Transverse colon (tissue), 4 donors: ENCODE measurements around the gene CFAP90. TPM values are rescaled to one million over a fixed set of nuclear protein-coding genes. Genes with fewer than 3 reads are reported as not detected.

Experiments used
- DNase-seq: peaks from one replicate; pipeline ENCODE4 v3.0.0-alpha.2; 2019
- H3K27ac ChIP-seq, 4 donors: fragments of 200-600 bp; sonication (generic); 2 replicates each; pipeline ENCODE4 v1.5.1; 2016 to 2018; ENCODE audit warnings: inconsistent platforms in 4 of 4
- H3K27me3 ChIP-seq: fragments of 200-600 bp; sonication (generic); 2 replicates; pipeline ENCODE4 v1.5.1; 2017; ENCODE audit warnings: inconsistent platforms
- H3K36me3 ChIP-seq, 4 donors: fragments of 200-600 bp; sonication (generic); 2 replicates each; pipeline ENCODE4 v1.5.1; 2017 to 2019; ENCODE audit warnings: inconsistent platforms in 4 of 4
- H3K4me1 ChIP-seq, 4 donors: fragments of 200-600 bp; sonication (generic); 2 replicates each; pipeline ENCODE4 v1.5.1; 2017 to 2020; ENCODE audit warnings: inconsistent platforms in 4 of 4
- H3K4me3 ChIP-seq, 4 donors: fragments of 200-600 bp; sonication (generic); 1 replicate in 1 of 4; 2 replicates in 3 of 4; pipeline versions ENCODE4 v1.5.1 to v1.6.1; 2017 to 2019; ENCODE audit warnings: inconsistent platforms in 4 of 4
- H3K9me3 ChIP-seq, 2 donors: fragments of 200-600 bp; sonication (generic); 2 replicates each; pipeline ENCODE4 v1.5.1; 2017 to 2019; ENCODE audit warnings: inconsistent platforms in 2 of 2
- CTCF ChIP-seq, 5 experiments: fragments of 200-600 bp in 3 of 5; fragments of 450-650 bp in 2 of 5; sonication (generic) in 3 of 5; IDR thresholded peaks; 1 replicate in 2 of 5; 2 replicates in 3 of 5; pipeline ENCODE4 v1.5.1; 2016 to 2017; ENCODE audit warnings: antibody characterized with exemption in 5 of 5, inconsistent platforms in 3 of 5, mild to moderate bottlenecking in 2 of 5, moderate library complexity in 1 of 5
- EP300 ChIP-seq: sonication (generic); formaldehyde crosslinking; IDR thresholded peaks from one replicate; pipeline ENCODE4 v1.6.1; 2017; ENCODE audit warnings: antibody characterized with exemption, low read depth
- POLR2A ChIP-seq: fragments of 450-650 bp; IDR thresholded peaks from one replicate; pipeline ENCODE4 v1.6.1; 2016; ENCODE audit warnings: antibody characterized with exemption, mild to moderate bottlenecking, moderate library complexity
- POLR2AphosphoS5 ChIP-seq, 3 donors: sonication (generic); formaldehyde crosslinking; IDR thresholded peaks; one replicate each; pipeline ENCODE4 v1.6.1; 2016; ENCODE audit warnings: antibody characterized with exemption in 3 of 3
- WGBS, 2 donors: methylation state at CpG; one replicate each; pipeline ENCODE4 v1.1.5; 2018; ENCODE audit warnings: low coverage in 1 of 2; 5-methylcytosine and 5-hydroxymethylcytosine counted together
- in situ Hi-C, 4 donors: fragments of 200-750 bp; cut with MboI; loops; one replicate each; pipeline versions ENCODE4 v1.15.0 to v1.15.1; 2017; ENCODE audit warnings: low sequenced_read_pairs in 3 of 4, low pct_ligation_motif_present in 1 of 4, low pct_unique_long_range_greater_than_20kb in 1 of 4
- intact Hi-C: fragments of 100-400 bp; cut with DNase I; formaldehyde crosslinking; loops from one replicate; pipeline ENCODE4 v1.15.1; 2023; ENCODE audit warnings: low total_unique reads
- total RNA-seq, 4 donors: library from RNA; depleted of rRNA; stranded (reverse); fragments of >200 nt; gene quantifications; one replicate each; pipeline ENCODE4 v1.1.0, GENCODE V29; 2016

CFAP90 gene
- total RNA-seq, 4 donors from 2014 or later: not detected

DNA sequence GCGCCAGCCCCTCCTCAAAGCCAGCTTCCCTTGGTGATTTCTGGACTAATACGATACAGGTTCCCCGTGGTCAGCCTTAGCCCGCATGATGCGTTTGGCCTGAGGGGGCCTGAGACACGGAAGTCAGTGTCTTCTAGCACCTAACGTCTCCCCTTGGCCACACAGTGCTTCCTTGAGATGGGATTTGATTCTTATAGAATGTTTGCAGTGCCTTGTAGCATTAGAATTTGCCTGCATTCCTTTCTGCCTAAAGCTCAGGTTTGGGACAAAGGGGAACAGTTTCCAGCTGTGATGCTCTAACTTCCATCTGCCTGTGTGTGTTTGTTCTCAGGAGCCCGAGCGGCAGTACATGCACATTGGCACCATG, 34.4 kb downstream of the CFAP90 start:
- no peaks in the 10 kb centered on the region for H3K36me3 ChIP-seq
- H3K4me3 ChIP-seq: no peak overlapping the region
- no peaks in the 10 kb centered on the region for H3K4me1 ChIP-seq
- in situ Hi-C loops: no loop called here
- H3K27me3 ChIP-seq: no peaks in the 10 kb centered on the region
- no peak for TF ChIP-seq CTCF (IDR thresholded peaks at IDR 0.05)
- no peak for TF ChIP-seq POLR2AphosphoS5 (IDR thresholded peaks at IDR 0.05)
- no peak for DNase-seq
- H3K9me3 ChIP-seq: no peaks in the 10 kb centered on the region
- intact Hi-C loops: no loop called here
- H3K27ac ChIP-seq: no peak overlapping the region
- WGBS, 2 donors: 45% methylated on average over 9 of the region's 9 CpGs; no CpG with 5 or more reads in 1 of the 2 donors

- in situ Hi-C loops: no loop called here
- TF ChIP-seq POLR2A (no peak), POLR2AphosphoS5 (IDR thresholded peaks at IDR 0.05) (no peak), CTCF (IDR thresholded peaks at IDR 0.05) (peak; percentile 60 to 78 (median 74)), EP300 (no peak)
- no peaks in the 10 kb centered on the region for H3K4me1 ChIP-seq
- no peak overlapping the region for H3K4me3 ChIP-seq
- H3K27ac ChIP-seq: no peak overlapping the region
- intact Hi-C loops: no loop called here
- DNase-seq: peak; percentile 74
- 11 to 33% methylated on average over 2 to 10 of the region's 12 CpGs for WGBS, 2 donors
- no peaks in the 10 kb centered on the region for H3K27me3 ChIP-seq
- H3K9me3 ChIP-seq: no peaks in the 10 kb centered on the region
- H3K36me3 ChIP-seq: no peaks in the 10 kb centered on the region
Observed at GRCh38 chr5:7815892-7816534, 34.9 kb downstream of the CFAP90 start.

- H3K9me3 ChIP-seq: no peaks in the 10 kb centered on the region
- TF ChIP-seq CTCF (IDR thresholded peaks at IDR 0.05) (no peak), POLR2AphosphoS5 (IDR thresholded peaks at IDR 0.05) (no peak), EP300 (no peak), POLR2A (no peak)
- no peaks in the 10 kb centered on the region for H3K4me1 ChIP-seq
- in situ Hi-C loops: no loop called here
- no peaks in the 10 kb centered on the region for H3K36me3 ChIP-seq
- WGBS, 2 donors: 89 to 90% methylated on average over 8 to 10 of the region's 10 CpGs
- no peak for DNase-seq
- H3K27me3 ChIP-seq: no peaks in the 10 kb centered on the region
- H3K4me3 ChIP-seq: no peak overlapping the region
- H3K27ac ChIP-seq: no peak overlapping the region
- intact Hi-C loops: no loop called here
Observed at GRCh38 chr5:7814816-7815215, 36.1 kb downstream of the CFAP90 start.

GRCh38 chr5:7813576-7813975, 37.4 kb downstream of the CFAP90 start:
- no peak for DNase-seq
- in situ Hi-C loops: no loop called here
- 74 to 78% methylated on average over 3 of the region's 3 CpGs for WGBS, 2 donors
- Histone ChIP-seq H3K27ac (peak overlapping the region in 1 of 4 donors; percentile 47), H3K9me3 (no peaks in the 10 kb centered on the region), H3K4me3 (no peak overlapping the region), H3K36me3 (no peaks in the 10 kb centered on the region), H3K4me1 (no peaks in the 10 kb centered on the region), H3K27me3 (no peaks in the 10 kb centered on the region)
- intact Hi-C loops: no loop called here
- no peak for TF ChIP-seq POLR2A
- TF ChIP-seq EP300: no peak
- no peak for TF ChIP-seq CTCF (IDR thresholded peaks at IDR 0.05)
- TF ChIP-seq POLR2AphosphoS5 (IDR thresholded peaks at IDR 0.05): no peak
